ENCODE data around the gene NBAS. TPM values are rescaled to one million over a fixed set of nuclear protein-coding genes. Genes with fewer than 3 reads are reported as not detected.

NBAS gene
- polyA plus RNA-seq, 1 experiment = 35.6 TPM

GRCh38 chr2:15206419-15206818 lies 354.7 kb downstream of the NBAS start:
- TF ChIP-seq, protein P1, sequence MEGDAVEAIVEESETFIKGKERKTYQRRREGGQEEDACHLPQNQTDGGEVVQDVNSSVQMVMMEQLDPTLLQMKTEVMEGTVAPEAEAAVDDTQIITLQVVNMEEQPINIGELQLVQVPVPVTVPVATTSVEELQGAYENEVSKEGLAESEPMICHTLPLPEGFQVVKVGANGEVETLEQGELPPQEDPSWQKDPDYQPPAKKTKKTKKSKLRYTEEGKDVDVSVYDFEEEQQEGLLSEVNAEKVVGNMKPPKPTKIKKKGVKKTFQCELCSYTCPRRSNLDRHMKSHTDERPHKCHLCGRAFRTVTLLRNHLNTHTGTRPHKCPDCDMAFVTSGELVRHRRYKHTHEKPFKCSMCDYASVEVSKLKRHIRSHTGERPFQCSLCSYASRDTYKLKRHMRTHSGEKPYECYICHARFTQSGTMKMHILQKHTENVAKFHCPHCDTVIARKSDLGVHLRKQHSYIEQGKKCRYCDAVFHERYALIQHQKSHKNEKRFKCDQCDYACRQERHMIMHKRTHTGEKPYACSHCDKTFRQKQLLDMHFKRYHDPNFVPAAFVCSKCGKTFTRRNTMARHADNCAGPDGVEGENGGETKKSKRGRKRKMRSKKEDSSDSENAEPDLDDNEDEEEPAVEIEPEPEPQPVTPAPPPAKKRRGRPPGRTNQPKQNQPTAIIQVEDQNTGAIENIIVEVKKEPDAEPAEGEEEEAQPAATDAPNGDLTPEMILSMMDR (IDR thresholded peaks at IDR 0.05; ENCODE audit: insufficient read depth, low read depth, low read length) = no peak
- Histone ChIP-seq H3K36me3 (ENCODE audit: control insufficient read depth, insufficient read depth, low read length) (no peaks in the 10 kb centered on the region; the same call in 1 of the 2 replicates), H3K4me3 (ENCODE audit: low read depth, low read length) (no peak overlapping the region), H3K27me3 (ENCODE audit: control insufficient read depth, insufficient read depth, low read length) (no peaks in the 10 kb centered on the region)
- DNase-seq (ENCODE audit: low read depth) = no peak
- CTCF ChIA-PET = no interaction called here
- POLR2A ChIA-PET = no interaction called here

- ChIA-PET CTCF (no interaction called here), POLR2A (no interaction called here)
- TF ChIP-seq, protein P1 (IDR thresholded peaks at IDR 0.05; ENCODE audit: insufficient read depth, low read depth, low read length) = no peak
- DNase-seq (ENCODE audit: low read depth) = no peak
- Histone ChIP-seq H3K4me3 (ENCODE audit: low read depth, low read length) (no peak overlapping the region), H3K36me3 (ENCODE audit: control insufficient read depth, insufficient read depth, low read length) (no peaks in the 10 kb centered on the region; the same call in 1 of the 2 replicates), H3K27me3 (ENCODE audit: control insufficient read depth, insufficient read depth, low read length) (no peaks in the 10 kb centered on the region)
These were observed 355.6 kb downstream of the NBAS start for GRCh38 chr2:15205562-15205961.

GRCh38 chr2:15201009-15201408 lies 360.1 kb downstream of the NBAS start:
- no peak for DNase-seq (ENCODE audit: low read depth)
- Histone ChIP-seq H3K4me3 (ENCODE audit: low read depth, low read length) (no peak overlapping the region), H3K27me3 (ENCODE audit: control insufficient read depth, insufficient read depth, low read length) (no peaks in the 10 kb centered on the region), H3K36me3 (ENCODE audit: control insufficient read depth, insufficient read depth, low read length) (no peaks in the 10 kb centered on the region; the same call in 1 of the 2 replicates)
- TF ChIP-seq, protein P1 (IDR thresholded peaks at IDR 0.05; ENCODE audit: insufficient read depth, low read depth, low read length) = no peak
- ChIA-PET POLR2A (no interaction called here), CTCF (no interaction called here)

- CTCF ChIA-PET = no interaction called here
These were observed 360.6 kb downstream of the NBAS start for GRCh38 chr2:15200581-15200980.

DNA sequence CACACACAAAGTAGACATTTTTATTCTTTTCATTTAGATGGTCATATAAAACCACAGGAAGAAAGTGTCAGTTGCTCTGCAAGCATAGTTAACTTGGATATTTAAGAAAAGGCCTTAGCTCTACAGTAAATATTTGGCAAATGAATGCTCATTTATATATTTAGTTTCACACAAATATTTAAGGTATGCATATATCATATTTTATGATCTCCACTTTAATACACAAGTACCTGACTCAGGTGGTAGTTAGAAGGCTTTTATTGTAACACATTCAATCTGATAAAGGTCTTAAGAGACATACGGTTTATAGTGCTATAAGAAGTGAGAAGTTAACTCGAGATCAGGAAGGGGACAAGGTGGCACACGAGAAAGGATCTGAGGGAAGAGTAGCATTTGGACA lies 363.1 kb downstream of the NBAS start:
- CTCF ChIA-PET = no interaction called here
- TF ChIP-seq, protein P1 (IDR thresholded peaks at IDR 0.05; ENCODE audit: insufficient read depth, low read depth, low read length) = no peak

More at GRCh38 chr2:15200581-15200980, 360.6 kb downstream of the NBAS start:
- H3K4me3 ChIP-seq (ENCODE audit: low read depth, low read length) = no peak overlapping the region
- no peak for DNase-seq (ENCODE audit: low read depth)
- H3K36me3 ChIP-seq (ENCODE audit: control insufficient read depth, insufficient read depth, low read length) = no peaks in the 10 kb centered on the region; the same call in 1 of the 2 replicates
- POLR2A ChIA-PET = no interaction called here
- no peaks in the 10 kb centered on the region for H3K27me3 ChIP-seq (ENCODE audit: control insufficient read depth, insufficient read depth, low read length)
- TF ChIP-seq, protein P1 (IDR thresholded peaks at IDR 0.05; ENCODE audit: insufficient read depth, low read depth, low read length) = no peak

More for the DNA sequence above, 363.1 kb downstream of the NBAS start:
- Histone ChIP-seq H3K36me3 (ENCODE audit: control insufficient read depth, insufficient read depth, low read length) (no peaks in the 10 kb centered on the region), H3K4me3 (ENCODE audit: low read depth, low read length) (no peak overlapping the region), H3K27me3 (ENCODE audit: control insufficient read depth, insufficient read depth, low read length) (no peaks in the 10 kb centered on the region)
- POLR2A ChIA-PET = no interaction called here
- no peak for DNase-seq (ENCODE audit: low read depth)

Measured in BJ (cell line).